CD4-positive, alpha-beta T cell (primary cell): Measurements from ENCODE around the gene TSPAN2. TPM values are rescaled to one million over a fixed set of nuclear protein-coding genes. Genes with fewer than 3 reads are reported as not detected.

Experiments used
- ATAC-seq: fragments of 200-7000 bp; cut with Tn5 transposase; one replicate; pipeline ENCODE4 v1.10.0; 2022; ENCODE audit warnings: mild to moderate bottlenecking; ENCODE audit not compliant: poor library complexity
- CTCF ChIA-PET: fragments of 350-600 bp; sonication (Branson Sonifier 250); formaldehyde crosslinking; loops from one replicate; lab custom pipeline; 2021; ENCODE audit warnings: antibody characterized with exemption, inconsistent platforms; lab: Charles Lee
- POLR2A ChIA-PET: fragments of 350-600 bp; sonication (Branson Sonifier 250); formaldehyde crosslinking; loops from one replicate; lab custom pipeline; 2021; ENCODE audit warnings: antibody characterized with exemption, inconsistent platforms; lab: Charles Lee
- DNase-seq, 14 experiments: peaks; one replicate each; pipeline ENCODE4 v3.0.0-alpha.2; 2013 to 2020; ENCODE audit warnings: mixed read lengths in 2 of 14
- H3K27ac ChIP-seq, 2 donors: one replicate each; pipeline versions ENCODE4 v1.5.1 to v1.7.0; 2013; ENCODE audit warnings: low read length in 2 of 2, low read depth in 1 of 2, mild to moderate bottlenecking in 1 of 2
- H3K27me3 ChIP-seq, 2 experiments: 1 replicate in 1 of 2; 2 replicates in 1 of 2; pipeline versions ENCODE4 v1.6.1 to v1.7.0; 2013; ENCODE audit warnings: low read length in 2 of 2, control low read depth in 1 of 2, mild to moderate bottlenecking in 1 of 2, moderate library complexity in 1 of 2; ENCODE audit not compliant: insufficient read depth in 2 of 2, control insufficient read depth in 1 of 2
- H3K36me3 ChIP-seq: one replicate; pipeline ENCODE4 v1.6.1; 2013; ENCODE audit warnings: low read length, control low read depth; ENCODE audit not compliant: insufficient read depth
- H3K4me1 ChIP-seq: one replicate; pipeline ENCODE4 v1.6.1; 2013; ENCODE audit warnings: low read length, control low read depth; ENCODE audit not compliant: insufficient read depth
- H3K4me3 ChIP-seq: one replicate; pipeline ENCODE4 v1.5.1; 2013; ENCODE audit warnings: mild to moderate bottlenecking, low read length, moderate library complexity
- H3K9me3 ChIP-seq, 2 experiments: 1 replicate in 1 of 2; 2 replicates in 1 of 2; pipeline versions ENCODE4 v1.6.1 to v1.7.0; 2013; ENCODE audit warnings: low read length in 2 of 2, mild to moderate bottlenecking in 2 of 2, control low read depth in 1 of 2, moderate library complexity in 1 of 2; ENCODE audit not compliant: control insufficient read depth in 1 of 2, insufficient read depth in 1 of 2
- H3K27ac Mint-ChIP-seq: one replicate; pipeline ENCODE4 v1.8.0; 2020; ENCODE audit warnings: mixed read lengths
- H3K27me3 Mint-ChIP-seq: one replicate; pipeline ENCODE4 v1.8.0; 2021; ENCODE audit warnings: mixed read lengths
- H3K36me3 Mint-ChIP-seq: one replicate; pipeline ENCODE4 v1.8.0; 2021; ENCODE audit warnings: low read depth, mixed read lengths
- H3K4me1 Mint-ChIP-seq: one replicate; pipeline ENCODE4 v1.8.0; 2021; ENCODE audit warnings: low read depth, mixed read lengths
- H3K4me3 Mint-ChIP-seq: one replicate; pipeline ENCODE4 v1.8.0; 2020; ENCODE audit warnings: mild to moderate bottlenecking, mixed read lengths
- H3K9me3 Mint-ChIP-seq: one replicate; pipeline ENCODE4 v1.8.0; 2020; ENCODE audit warnings: mixed read lengths
- intact Hi-C, 2 experiments: fragments of 100-400 bp; cut with DNase I in 1 of 2; cut with micrococcal nuclease in 1 of 2; formaldehyde crosslinking; loops; one replicate each; pipeline versions ENCODE4 v1.15.1 to v1.9.0; 2023 to 2025; cut with DNase I, micrococcal nuclease
- total RNA-seq, 174 experiments: library from RNA in 2 of 174; stranded (reverse) in 2 of 174; gene quantifications; one replicate each; pipeline ENCODE4 v1.2.3 and lab custom pipeline; 2021 to 2026
- TF ChIP-seq, protein P1 (sequence below): fragments of 200-600 bp; IDR thresholded peaks from one replicate; pipeline ENCODE4 v1.8.0; 2022; ENCODE audit warnings: antibody characterized with exemption, mild to moderate bottlenecking

TSPAN2 gene
- total RNA-seq, 2 experiments from 2014 or later: 0.95 to 1.6 TPM

DNA sequence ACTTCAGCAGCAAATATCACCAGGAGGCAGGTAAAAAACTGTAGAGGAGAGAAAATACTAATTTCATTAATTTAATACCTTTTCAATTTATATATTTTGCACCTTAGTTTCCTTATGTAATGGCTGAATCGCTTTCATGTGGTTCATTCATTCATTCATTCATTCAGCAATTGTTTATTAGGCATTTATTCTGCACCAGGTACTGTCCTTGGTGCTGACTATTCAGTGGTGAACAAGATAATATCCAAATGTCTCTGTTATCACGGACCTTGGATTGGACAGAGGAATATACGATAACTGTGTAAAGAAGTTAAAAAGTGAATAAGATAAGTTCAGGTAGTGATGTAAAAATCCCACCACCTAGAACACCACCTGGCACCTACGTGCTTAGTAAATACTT lies 28.8 kb downstream of the TSPAN2 start:
- DNase-seq (no peak), ATAC-seq (no peak)
- TF ChIP-seq, protein P1, sequence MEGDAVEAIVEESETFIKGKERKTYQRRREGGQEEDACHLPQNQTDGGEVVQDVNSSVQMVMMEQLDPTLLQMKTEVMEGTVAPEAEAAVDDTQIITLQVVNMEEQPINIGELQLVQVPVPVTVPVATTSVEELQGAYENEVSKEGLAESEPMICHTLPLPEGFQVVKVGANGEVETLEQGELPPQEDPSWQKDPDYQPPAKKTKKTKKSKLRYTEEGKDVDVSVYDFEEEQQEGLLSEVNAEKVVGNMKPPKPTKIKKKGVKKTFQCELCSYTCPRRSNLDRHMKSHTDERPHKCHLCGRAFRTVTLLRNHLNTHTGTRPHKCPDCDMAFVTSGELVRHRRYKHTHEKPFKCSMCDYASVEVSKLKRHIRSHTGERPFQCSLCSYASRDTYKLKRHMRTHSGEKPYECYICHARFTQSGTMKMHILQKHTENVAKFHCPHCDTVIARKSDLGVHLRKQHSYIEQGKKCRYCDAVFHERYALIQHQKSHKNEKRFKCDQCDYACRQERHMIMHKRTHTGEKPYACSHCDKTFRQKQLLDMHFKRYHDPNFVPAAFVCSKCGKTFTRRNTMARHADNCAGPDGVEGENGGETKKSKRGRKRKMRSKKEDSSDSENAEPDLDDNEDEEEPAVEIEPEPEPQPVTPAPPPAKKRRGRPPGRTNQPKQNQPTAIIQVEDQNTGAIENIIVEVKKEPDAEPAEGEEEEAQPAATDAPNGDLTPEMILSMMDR: no peak
- Histone ChIP-seq H3K4me3 (no peak overlapping the region), H3K9me3 (no peaks in the 10 kb centered on the region), H3K4me1 (peaks cover 35% of the 10 kb centered on the region), H3K36me3 (peaks cover 6% of the 10 kb centered on the region), H3K27me3 (no peaks in the 10 kb centered on the region), H3K27ac (no peak overlapping the region)
- H3K36me3 Mint-ChIP-seq: no peaks in the 10 kb centered on the region
- no peaks in the 10 kb centered on the region for H3K27me3 Mint-ChIP-seq
- intact Hi-C loops: loop anchor here in 1 of 2 experiments (5.0 to 10.0 kb wide), 2 partner anchors 278 to 306 kb away; partner anchors contain the start of genes CSDE1 and SIKE1
- H3K27ac Mint-ChIP-seq: peak overlapping the region; percentile 99
- H3K4me1 Mint-ChIP-seq: peaks cover 44% of the 10 kb centered on the region
- ChIA-PET POLR2A (no interaction called here), CTCF (no interaction called here)
- H3K9me3 Mint-ChIP-seq: no peaks in the 10 kb centered on the region
- no peak overlapping the region for H3K4me3 Mint-ChIP-seq

DNA sequence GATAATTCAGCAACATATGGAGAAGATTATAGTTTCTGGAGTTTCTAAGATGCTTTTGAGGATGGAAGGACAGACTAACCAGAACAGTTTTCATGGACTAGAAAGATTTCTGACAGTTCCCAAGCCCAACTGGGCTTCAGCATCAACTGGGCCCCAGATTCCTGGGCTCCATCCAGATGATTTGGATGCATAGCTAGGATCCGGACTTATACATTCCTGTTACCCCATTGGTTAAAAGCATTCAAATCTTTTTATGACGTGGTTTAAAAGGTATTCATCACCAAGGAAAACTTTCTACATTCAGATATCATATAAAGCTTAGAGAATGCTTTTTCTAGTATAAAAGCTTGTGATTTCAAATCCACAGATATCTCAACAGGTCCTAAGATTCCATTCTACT lies 30.0 kb downstream of the TSPAN2 start:
- Mint-ChIP-seq H3K4me1 (peaks cover 40% of the 10 kb centered on the region), H3K36me3 (no peaks in the 10 kb centered on the region), H3K9me3 (no peaks in the 10 kb centered on the region), H3K27me3 (no peaks in the 10 kb centered on the region), H3K4me3 (no peak overlapping the region), H3K27ac (no peak overlapping the region)
- Histone ChIP-seq H3K27me3 (no peaks in the 10 kb centered on the region), H3K27ac (no peak overlapping the region), H3K4me3 (no peak overlapping the region), H3K36me3 (peaks cover 6% of the 10 kb centered on the region), H3K4me1 (peaks cover 26% of the 10 kb centered on the region), H3K9me3 (no peaks in the 10 kb centered on the region)
- CTCF ChIA-PET: interaction anchor here (0.7 to 1.9 kb wide), 2 partner anchors 40 to 80 kb away, joined by 3 to 5 read pairs; no protein-coding TSS in a partner anchor
- intact Hi-C loops: loop anchor here in 1 of 2 experiments (10.0 kb wide), 1 partner anchor 715 kb away; no protein-coding TSS in a partner anchor
- ATAC-seq (no peak), DNase-seq (no peak)
- POLR2A ChIA-PET: interaction anchor here (1.0 kb wide), 1 partner anchor 40 kb away, joined by 3 read pairs; no protein-coding TSS in a partner anchor
- TF ChIP-seq, protein P1: no peak

DNA sequence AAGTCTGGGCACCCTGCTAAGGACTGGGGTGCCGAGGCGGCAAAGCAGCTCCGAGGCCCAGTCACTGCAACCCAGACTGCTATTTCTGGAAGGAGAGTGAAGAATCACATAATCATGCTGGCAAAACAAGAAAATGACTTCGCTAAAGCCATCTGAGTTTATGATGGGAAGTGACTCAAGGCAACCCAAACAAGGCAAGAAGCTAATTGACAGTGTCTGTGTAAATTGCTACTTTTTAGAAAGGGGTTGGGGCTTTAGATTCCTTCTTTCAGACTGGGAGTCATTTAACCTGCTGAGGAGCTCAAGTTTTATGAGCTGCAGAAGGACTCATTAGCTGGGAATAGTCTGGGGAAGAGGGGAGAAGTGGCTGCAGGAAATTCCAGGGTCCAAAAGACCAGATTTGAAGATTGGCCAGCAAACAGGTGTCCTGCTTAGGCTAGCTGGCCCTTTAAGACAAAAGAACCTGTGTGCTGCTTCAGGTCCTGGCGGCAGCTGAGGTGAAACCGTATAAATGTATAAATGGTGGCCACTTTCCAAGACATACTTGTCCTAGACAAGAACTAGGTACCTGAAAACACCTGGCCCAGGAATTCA lies 31.5 kb downstream of the TSPAN2 start:
- Histone ChIP-seq H3K36me3 (peaks cover 6% of the 10 kb centered on the region), H3K4me3 (no peak overlapping the region), H3K27me3 (no peaks in the 10 kb centered on the region), H3K4me1 (peaks cover 13% of the 10 kb centered on the region), H3K27ac (no peak overlapping the region), H3K9me3 (no peaks in the 10 kb centered on the region)
- no peak for ATAC-seq
- ChIA-PET POLR2A (interaction anchor here (1.2 to 1.6 kb wide), 2 partner anchors 30 to 41 kb away, joined by 3 to 8 read pairs; no protein-coding TSS in a partner anchor), CTCF (interaction anchor here (1.9 kb wide), 2 partner anchors 55 to 78 kb away, joined by 5 to 6 read pairs; no protein-coding TSS in a partner anchor)
- TF ChIP-seq, protein P1: no peak
- no peaks in the 10 kb centered on the region for H3K9me3 Mint-ChIP-seq
- H3K36me3 Mint-ChIP-seq: no peaks in the 10 kb centered on the region
- H3K27ac Mint-ChIP-seq: no peak overlapping the region
- intact Hi-C loops: loop anchor here in 1 of 2 experiments (10.0 kb wide), 1 partner anchor 713 kb away; no protein-coding TSS in a partner anchor
- H3K27me3 Mint-ChIP-seq: no peaks in the 10 kb centered on the region
- no peak overlapping the region for H3K4me3 Mint-ChIP-seq
- DNase-seq: no peak
- H3K4me1 Mint-ChIP-seq: peaks cover 30% of the 10 kb centered on the region
